ENCODE measurements around the gene ARSK. TPM values are rescaled to one million over a fixed set of nuclear protein-coding genes. Genes with fewer than 3 reads are reported as not detected.
A peak's percentile ranks its signal among the peaks of the same experiment; 100 is the strongest.

Gene ARSK
- total and polyA plus RNA-seq, 12 donors: 2.3 to 15.3 (median 7.7) TPM

DNA sequence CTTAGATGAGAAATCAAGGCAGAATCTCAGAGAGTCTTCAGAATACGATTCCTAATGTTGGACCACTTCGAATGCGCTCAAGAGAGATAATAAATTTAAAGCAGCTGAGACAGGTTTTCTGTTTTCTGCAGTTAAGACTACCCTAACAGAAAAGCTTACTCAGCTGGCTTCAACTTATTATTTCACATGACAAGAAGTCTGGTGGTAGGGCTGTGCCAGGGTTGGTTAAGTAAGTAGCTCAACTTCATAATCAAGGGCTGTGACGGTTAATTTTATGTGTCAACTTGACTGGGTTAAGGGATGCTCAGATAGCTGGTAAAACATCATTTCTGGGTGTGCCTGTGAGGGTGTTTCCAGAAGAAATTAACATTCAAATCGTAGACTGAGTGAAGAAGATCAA is 68.8 kb downstream of the ARSK start:
- WGBS, 4 donors: 92 to 96% (median 95%) methylated on average over 5 of the region's 5 CpGs
- no peaks in the 10 kb centered on the region for H3K27me3 ChIP-seq
- peaks cover 4 to 22% of the 10 kb centered on the region in 2 donors for H3K4me1 ChIP-seq (replicated peaks in 1 of 2)
- intact Hi-C loops (cut with DNase I): loop anchor here in 1 of 2 donors (10.0 kb wide), 1 partner anchor 711 kb away; no protein-coding TSS in a partner anchor
- no peak overlapping the region for H3K27ac ChIP-seq
- DNase-seq: no peak
- TF ChIP-seq, protein P1, sequence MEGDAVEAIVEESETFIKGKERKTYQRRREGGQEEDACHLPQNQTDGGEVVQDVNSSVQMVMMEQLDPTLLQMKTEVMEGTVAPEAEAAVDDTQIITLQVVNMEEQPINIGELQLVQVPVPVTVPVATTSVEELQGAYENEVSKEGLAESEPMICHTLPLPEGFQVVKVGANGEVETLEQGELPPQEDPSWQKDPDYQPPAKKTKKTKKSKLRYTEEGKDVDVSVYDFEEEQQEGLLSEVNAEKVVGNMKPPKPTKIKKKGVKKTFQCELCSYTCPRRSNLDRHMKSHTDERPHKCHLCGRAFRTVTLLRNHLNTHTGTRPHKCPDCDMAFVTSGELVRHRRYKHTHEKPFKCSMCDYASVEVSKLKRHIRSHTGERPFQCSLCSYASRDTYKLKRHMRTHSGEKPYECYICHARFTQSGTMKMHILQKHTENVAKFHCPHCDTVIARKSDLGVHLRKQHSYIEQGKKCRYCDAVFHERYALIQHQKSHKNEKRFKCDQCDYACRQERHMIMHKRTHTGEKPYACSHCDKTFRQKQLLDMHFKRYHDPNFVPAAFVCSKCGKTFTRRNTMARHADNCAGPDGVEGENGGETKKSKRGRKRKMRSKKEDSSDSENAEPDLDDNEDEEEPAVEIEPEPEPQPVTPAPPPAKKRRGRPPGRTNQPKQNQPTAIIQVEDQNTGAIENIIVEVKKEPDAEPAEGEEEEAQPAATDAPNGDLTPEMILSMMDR (IDR thresholded peaks at IDR 0.05): no peak
- TF ChIP-seq POLR2A (IDR thresholded peaks at IDR 0.05): no peak
- H3K4me3 ChIP-seq: no peak overlapping the region
- no peaks in the 10 kb centered on the region for H3K9me3 ChIP-seq (replicated peaks in 1 of 3)
- H3K36me3 ChIP-seq (replicated peaks in 1 of 2): no peaks in the 10 kb centered on the region

DNA sequence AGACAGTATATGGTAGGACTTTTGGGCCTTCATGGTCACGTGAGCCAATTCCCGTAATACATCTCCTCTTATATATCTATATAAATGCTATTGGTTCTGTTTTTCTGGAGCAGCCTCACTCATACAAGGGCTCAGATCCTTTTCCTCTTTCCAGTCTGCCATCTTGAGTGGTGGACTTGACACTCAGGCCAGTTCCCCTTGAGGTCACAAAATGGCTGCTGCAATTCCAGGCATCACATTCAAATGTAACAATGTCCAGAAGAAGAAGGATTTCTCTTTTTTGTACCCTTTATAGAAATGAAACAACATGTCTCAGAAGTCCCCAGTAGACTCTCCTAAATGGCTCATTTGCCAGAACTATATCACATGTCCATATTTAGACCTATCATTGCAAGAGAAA is 69.5 kb downstream of the ARSK start:
- H3K4me1 ChIP-seq (replicated peaks in 1 of 2): peaks cover 4 to 21% of the 10 kb centered on the region in 2 donors
- H3K36me3 ChIP-seq (replicated peaks in 1 of 2): no peaks in the 10 kb centered on the region
- no peaks in the 10 kb centered on the region for H3K9me3 ChIP-seq (replicated peaks in 1 of 3)
- H3K27me3 ChIP-seq: no peaks in the 10 kb centered on the region
- no peak for DNase-seq
- 97 to 100% (median 99%) methylated on average over 2 of the region's 2 CpGs for WGBS, 4 donors
- H3K4me3 ChIP-seq: no peak overlapping the region
- intact Hi-C loops (cut with DNase I): loop anchor here in 1 of 2 donors (10.0 kb wide), 1 partner anchor 710 kb away; no protein-coding TSS in a partner anchor
- no peak overlapping the region for H3K27ac ChIP-seq
- TF ChIP-seq, protein P1 (IDR thresholded peaks at IDR 0.05): no peak
- TF ChIP-seq POLR2A (IDR thresholded peaks at IDR 0.05): no peak

DNA sequence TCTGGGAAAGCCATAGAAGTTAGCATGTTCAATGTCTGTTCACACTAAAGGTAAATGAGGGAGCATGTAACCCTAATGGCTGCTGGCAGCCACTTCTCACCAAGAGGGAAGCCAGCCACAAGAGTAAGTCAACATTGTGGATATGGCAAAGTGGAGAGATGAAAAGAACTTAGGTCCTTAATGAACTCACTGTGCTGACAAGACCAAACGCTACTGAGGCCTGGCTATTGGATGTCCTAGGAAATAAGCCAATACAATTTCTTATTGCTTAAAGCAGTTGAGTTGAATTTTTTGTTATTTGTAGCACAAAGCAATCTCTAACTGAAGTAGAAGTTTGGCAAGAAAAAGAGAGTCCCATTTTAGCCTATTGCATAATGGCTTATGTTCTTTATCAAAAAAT is 71.8 kb downstream of the ARSK start:
- no peak overlapping the region for H3K27ac ChIP-seq
- no peak overlapping the region for H3K4me3 ChIP-seq
- DNase-seq: no peak
- H3K4me1 ChIP-seq (replicated peaks in 1 of 2): peaks cover under 1 to 6% of the 10 kb centered on the region in 2 donors
- intact Hi-C loops (cut with DNase I): loop anchor here in 1 of 2 donors (10.0 kb wide), 1 partner anchor 708 kb away; no protein-coding TSS in a partner anchor
- 79 to 93% (median 84%) methylated on average over 1 of the region's 1 CpG for WGBS, 4 donors
- no peak for TF ChIP-seq POLR2A (IDR thresholded peaks at IDR 0.05)
- TF ChIP-seq, protein P1 (IDR thresholded peaks at IDR 0.05): no peak
- no peaks in the 10 kb centered on the region for H3K9me3 ChIP-seq (replicated peaks in 1 of 3)
- no peaks in the 10 kb centered on the region for H3K27me3 ChIP-seq
- H3K36me3 ChIP-seq (replicated peaks in 1 of 2): no peaks in the 10 kb centered on the region

DNA sequence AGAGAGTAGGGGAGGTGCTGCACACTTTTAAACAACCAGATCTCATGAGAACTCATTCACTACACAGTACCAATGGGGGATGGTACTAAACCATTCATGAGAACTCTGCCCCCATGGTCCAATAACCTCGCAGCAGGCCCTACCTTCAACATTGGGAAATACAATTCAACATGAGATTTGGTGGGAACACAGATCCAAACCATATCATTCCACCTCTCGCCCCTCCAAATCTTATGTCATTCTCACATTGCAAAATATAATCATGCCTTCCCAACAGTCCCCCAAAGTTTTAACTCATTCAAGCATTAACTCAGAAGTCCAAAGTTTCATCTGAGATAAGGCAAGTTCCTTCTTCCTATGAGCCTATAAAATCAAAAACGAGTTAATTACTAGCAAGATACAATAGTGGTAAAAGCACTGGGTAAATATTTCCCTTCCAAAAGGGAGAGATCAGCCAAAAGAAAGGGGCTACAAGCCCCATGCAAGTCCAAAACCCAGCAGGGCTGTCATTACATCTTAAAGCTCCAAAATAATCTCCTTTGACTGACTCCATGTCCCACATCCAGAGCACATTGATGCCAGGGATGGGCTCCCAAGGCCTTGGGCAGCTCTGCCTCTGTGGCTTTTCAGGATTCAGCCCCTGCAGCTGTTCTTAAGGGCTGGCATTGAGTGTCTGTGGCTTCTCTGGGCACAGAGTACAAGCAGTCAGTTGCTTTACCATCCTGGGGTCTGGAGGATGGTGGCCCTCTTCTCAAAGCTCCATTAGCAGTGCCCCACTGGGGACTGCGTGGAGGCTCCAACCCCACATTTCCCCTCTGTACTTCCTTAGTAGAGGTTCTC is 73.3 kb downstream of the ARSK start:
- no peaks in the 10 kb centered on the region for H3K27me3 ChIP-seq
- peaks cover 3 to 5% of the 10 kb centered on the region in 2 donors for H3K4me1 ChIP-seq (replicated peaks in 1 of 2)
- TF ChIP-seq, protein P1 (IDR thresholded peaks at IDR 0.05): no peak
- TF ChIP-seq POLR2A (IDR thresholded peaks at IDR 0.05): no peak
- no peaks in the 10 kb centered on the region for H3K9me3 ChIP-seq (replicated peaks in 1 of 3)
- intact Hi-C loops (cut with DNase I): loop anchor here in 1 of 2 donors (10.0 kb wide), 1 partner anchor 707 kb away; no protein-coding TSS in a partner anchor
- DNase-seq: no peak
- no peaks in the 10 kb centered on the region for H3K36me3 ChIP-seq (replicated peaks in 1 of 2)
- WGBS, 4 donors: 75 to 82% (median 80%) methylated on average over 4 of the region's 4 CpGs
- no peak overlapping the region for H3K4me3 ChIP-seq
- peak overlapping the region in 1 of 5 donors; percentile 51 for H3K27ac ChIP-seq
